Stomach (tissue), 4 donors: ENCODE results near the gene FAM131A.

Experiments
- CTCF ChIP-seq, 7 experiments: fragments of 450-650 bp in 4 of 7; fragments of 200-600 bp in 3 of 7; sonication (generic) in 3 of 7; IDR thresholded peaks; one replicate each; pipeline ENCODE4 v1.5.1; 2016 to 2019; ENCODE audit warnings: antibody characterized with exemption in 7 of 7, control low read depth in 2 of 7, mild to moderate bottlenecking in 1 of 7
- EP300 ChIP-seq: sonication (generic); formaldehyde crosslinking; IDR thresholded peaks from one replicate; pipeline ENCODE4 v1.6.1; 2017; ENCODE audit warnings: antibody characterized with exemption
- POLR2A ChIP-seq, 4 donors: fragments of 450-650 bp; IDR thresholded peaks; one replicate each; pipeline ENCODE4 v1.6.1; 2016; ENCODE audit warnings: antibody characterized with exemption in 4 of 4, control low read depth in 2 of 4, mild to moderate bottlenecking in 1 of 4, moderate library complexity in 1 of 4
- POLR2AphosphoS5 ChIP-seq, 3 donors: sonication (generic); formaldehyde crosslinking; IDR thresholded peaks; one replicate each; pipeline ENCODE4 v1.6.1; 2016; ENCODE audit warnings: antibody characterized with exemption in 3 of 3

DNA sequence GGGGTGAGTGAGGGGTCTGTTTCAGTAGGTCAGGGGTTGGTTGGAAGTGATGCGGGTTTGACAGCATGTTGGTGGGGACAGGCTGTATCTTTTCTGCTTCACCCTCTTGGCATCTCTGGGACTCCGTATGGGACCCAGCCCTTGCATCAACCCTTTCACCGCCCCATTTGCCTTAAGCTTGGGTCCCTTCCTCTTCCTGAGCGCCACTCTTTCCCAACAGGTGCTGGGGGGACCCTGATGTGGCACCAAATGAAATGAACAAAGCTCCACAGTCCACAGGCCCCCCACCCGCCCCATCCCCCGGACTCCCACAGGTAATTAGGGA lies 21.9 kb upstream of the FAM131A start:
- TF ChIP-seq POLR2AphosphoS5 (IDR thresholded peaks at IDR 0.05) (no peak), POLR2A (IDR thresholded peaks at IDR 0.05) (no peak), CTCF (IDR thresholded peaks at IDR 0.05) (no peak), EP300 (no peak)
